HCT116 (cell line): ENCODE data around the gene SPATA3. TPM values are rescaled to one million over a fixed set of nuclear protein-coding genes. Genes with fewer than 3 reads are reported as not detected.

ENCODE experiments used
- ATAC-seq: fragments of 200-7000 bp; cut with Tn5 transposase; 2 replicates; pipeline ENCODE4 v1.9.1; 2020; ENCODE audit warnings: mild to moderate bottlenecking, moderate library complexity
- BruUV-seq: library from RNA; stranded (reverse); fragments of 400-500 nt; replicated peaks from 2 replicates; lab custom pipeline; 2021; lab: Mats Ljungman, UMichigan
- CTCF ChIA-PET: fragments of 300-600 bp; sonication (Branson Sonifier 250); formaldehyde crosslinking; loops from one replicate; lab custom pipeline; 2021; ENCODE audit warnings: antibody characterized with exemption; lab: Charles Lee
- POLR2A ChIA-PET: fragments of 300-600, 350-600 bp; sonication (Branson Sonifier 250); formaldehyde crosslinking; loops from one replicate; lab custom pipeline; 2021; ENCODE audit warnings: antibody characterized with exemption; lab: Charles Lee
- RAD21 ChIA-PET, 2 experiments: fragments of 300-600 bp; sonication (Branson Sonifier 250); formaldehyde crosslinking; loops; one replicate each; lab custom pipeline; 2023; ENCODE audit warnings: low total read pairs in 2 of 2; ENCODE audit not compliant: uncharacterized antibody in 2 of 2, unreplicated experiment in 2 of 2, low non-redundant PET in 1 of 2; lab: Charles Lee
- DNase-seq: peaks from one replicate; pipeline ENCODE4 v3.0.0-alpha.2; 2010; ENCODE audit warnings: low read depth, low spot score
- H2AFZ ChIP-seq: fragments of 200-600 bp; shearing (Covaris generic), sonication (generic); 2 replicates; pipeline ENCODE4 v1.6.1; 2017; ENCODE audit warnings: low read depth, mixed run types, mixed read lengths, antibody characterized with exemption, low read length; ENCODE audit not compliant: poor library complexity, severe bottlenecking
- H3K27ac ChIP-seq: 2 replicates; pipeline ENCODE4 v1.5.1; 2012; ENCODE audit warnings: low read depth, low read length
- H3K27me3 ChIP-seq: fragments of 200-600 bp; sonication (generic); 2 replicates; pipeline ENCODE4 v1.6.1; 2016; ENCODE audit warnings: mixed run types, low read length, mixed read lengths; ENCODE audit not compliant: insufficient read depth
- H3K36me3 ChIP-seq, 2 experiments: fragments of 200-500 bp in 1 of 2; fragments of 200-600 bp in 1 of 2; sonication (Bioruptor generic) in 1 of 2; sonication (generic) in 1 of 2; 2 replicates each; pipeline versions ENCODE4 v1.5.1 to v1.6.1; 2014 to 2016; ENCODE audit warnings: low read length in 2 of 2, inconsistent platforms in 1 of 2, mixed read lengths in 1 of 2, mixed run types in 1 of 2; ENCODE audit not compliant: insufficient read depth in 2 of 2, control insufficient read depth in 1 of 2
- H3K4me1 ChIP-seq, 2 experiments: fragments of 200-600 bp in 1 of 2; sonication (generic) in 1 of 2; 2 replicates each; pipeline versions ENCODE4 v1.5.1 to v1.6.1; 2012 to 2017; ENCODE audit warnings: low read length in 2 of 2, inconsistent platforms in 1 of 2, mild to moderate bottlenecking in 1 of 2, mixed read lengths in 1 of 2, mixed run types in 1 of 2, moderate library complexity in 1 of 2; ENCODE audit not compliant: insufficient read depth in 2 of 2, control insufficient read depth in 1 of 2
- H3K4me2 ChIP-seq: fragments of 200-600 bp; sonication (generic); 2 replicates; pipeline ENCODE4 v1.6.1; 2017; ENCODE audit warnings: mixed run types, low read length, mixed read lengths
- H3K4me3 ChIP-seq, 2 experiments: fragments of 200-600 bp in 1 of 2; sonication (generic) in 1 of 2; replicated peaks in 1 of 2; 2 replicates each; pipeline ENCODE4 v1.5.1; 2011 to 2016; ENCODE audit warnings: low read length in 2 of 2, control low read depth in 1 of 2, low read depth in 1 of 2, mild to moderate bottlenecking in 1 of 2, mixed read lengths in 1 of 2, mixed run types in 1 of 2
- H3K79me2 ChIP-seq: fragments of 200-600 bp; sonication (generic); 2 replicates; pipeline ENCODE4 v1.6.1; 2017; ENCODE audit warnings: mild to moderate bottlenecking, mixed run types, low read length, moderate library complexity, mixed read lengths; ENCODE audit not compliant: insufficient read depth
- H3K9ac ChIP-seq: fragments of 200-600 bp; sonication (generic); 2 replicates; pipeline ENCODE4 v1.6.1; 2016; ENCODE audit warnings: low read length, mixed read lengths
- H3K9me2 ChIP-seq: fragments of 200-600 bp; sonication (generic), shearing (Covaris generic); 2 replicates; pipeline ENCODE4 v1.6.1; 2017; ENCODE audit warnings: mixed run types, mild to moderate bottlenecking, moderate library complexity; ENCODE audit not compliant: insufficient read depth
- H3K9me3 ChIP-seq, 2 experiments: fragments of 200-500 bp in 1 of 2; fragments of 200-600 bp in 1 of 2; sonication (Bioruptor generic) in 1 of 2; sonication (generic) in 1 of 2; 2 replicates each; pipeline ENCODE4 v1.6.1; 2014 to 2017; ENCODE audit warnings: low read length in 2 of 2, mixed read lengths in 2 of 2, inconsistent platforms in 1 of 2, low read depth in 1 of 2, mild to moderate bottlenecking in 1 of 2, mixed run types in 1 of 2, moderate library complexity in 1 of 2; ENCODE audit not compliant: control insufficient read depth in 1 of 2, insufficient read depth in 1 of 2
- H4K20me1 ChIP-seq: fragments of 200-600 bp; sonication (generic), shearing (Covaris generic); 2 replicates; pipeline ENCODE4 v1.6.1; 2017; ENCODE audit warnings: mixed run types, mild to moderate bottlenecking, moderate library complexity; ENCODE audit not compliant: insufficient read depth
- CBX3 ChIP-seq: IDR thresholded peaks from 2 replicates; pipeline ENCODE4 v1.6.1; 2012; ENCODE audit warnings: low read depth
- CEBPB ChIP-seq: IDR thresholded peaks from 2 replicates; pipeline ENCODE4 v1.6.1; 2012; ENCODE audit warnings: low read depth
- CTCF ChIP-seq, 3 experiments: fragments of 200-600 bp in 1 of 3; sonication (generic) in 1 of 3; IDR thresholded peaks in 2 of 3; conservative IDR thresholded peaks in 1 of 3; 2 replicates each; pipeline ENCODE4 v1.5.1; 2012 to 2017; ENCODE audit warnings: low read depth in 2 of 3, low read length in 2 of 3, antibody characterized with exemption in 1 of 3, borderline replicate concordance in 1 of 3, control low read depth in 1 of 3, mild to moderate bottlenecking in 1 of 3, mixed read lengths in 1 of 3, mixed run types in 1 of 3, moderate library complexity in 1 of 3; ENCODE audit not compliant: insufficient read depth in 1 of 3
- EGR1 ChIP-seq: IDR thresholded peaks from 2 replicates; pipeline ENCODE4 v1.6.1; 2012; ENCODE audit warnings: low read depth
- EZH2 ChIP-seq: fragments of 200-600 bp; sonication (generic); IDR thresholded peaks from 2 replicates; pipeline ENCODE4 v1.6.1; 2017; ENCODE audit warnings: antibody characterized with exemption, mixed run types
- EZH2phosphoT487 ChIP-seq: fragments of 200-600 bp; IDR thresholded peaks from 2 replicates; pipeline ENCODE4 v1.6.1; 2018; ENCODE audit warnings: antibody characterized with exemption, borderline replicate concordance
- FOSL1 ChIP-seq: IDR thresholded peaks from 2 replicates; pipeline ENCODE4 v1.6.1; 2012; ENCODE audit warnings: low read depth
- POLR2AphosphoS5 ChIP-seq: IDR thresholded peaks from 2 replicates; pipeline ENCODE4 v1.6.1; 2011; ENCODE audit warnings: mild to moderate bottlenecking, low read depth, low read length, moderate library complexity
- RAD21 ChIP-seq: IDR thresholded peaks from 2 replicates; pipeline ENCODE4 v1.6.1; 2012; ENCODE audit warnings: low read depth, mild to moderate bottlenecking
- REST ChIP-seq: IDR thresholded peaks from 2 replicates; pipeline ENCODE4 v1.6.1; 2012; ENCODE audit warnings: low read depth
- SIN3A ChIP-seq: IDR thresholded peaks from 2 replicates; pipeline ENCODE4 v1.6.1; 2012; ENCODE audit warnings: low read depth
- SRF ChIP-seq: IDR thresholded peaks from 2 replicates; pipeline ENCODE4 v1.6.1; 2012; ENCODE audit warnings: low read depth
- YY1 ChIP-seq: IDR thresholded peaks from 2 replicates; pipeline ENCODE4 v1.6.1; 2011; ENCODE audit warnings: low read length, low read depth, moderate library complexity, mild to moderate bottlenecking; ENCODE audit not compliant: insufficient replicate concordance; ENCODE audit errors: extremely low read depth
- intact Hi-C: fragments of 100-400 bp; cut with micrococcal nuclease; formaldehyde crosslinking; loops from 2 replicates; pipeline ENCODE4 v1.10.0; 2022
- total RNA-seq: library from RNA; stranded (reverse); gene quantifications from one replicate; pipeline ENCODE4 v1.2.1, GENCODE V29; 2021; ENCODE audit not compliant: unreplicated experiment

The SPATA3 gene
- total RNA-seq, 1 experiment from 2014 or later, result not detected

DNA sequence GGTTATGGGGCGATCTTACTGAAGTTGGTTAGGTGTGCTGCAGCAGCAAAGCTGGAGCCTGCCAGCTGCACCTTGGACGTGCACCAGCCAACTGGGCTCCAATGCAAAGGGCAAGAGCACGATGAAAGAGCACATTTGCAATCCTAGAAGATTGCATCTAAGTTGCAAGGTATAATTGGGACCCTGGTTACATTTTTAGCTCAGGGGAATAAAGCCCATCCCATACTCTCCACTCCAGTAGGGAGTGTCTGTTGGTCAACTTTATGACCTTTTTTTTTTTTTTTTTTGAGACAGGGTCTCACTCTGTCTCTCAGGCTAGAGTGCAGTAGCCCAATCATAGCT, 48.7 kb upstream of the SPATA3 start (continued):
- TF ChIP-seq REST, result no peak

DNA sequence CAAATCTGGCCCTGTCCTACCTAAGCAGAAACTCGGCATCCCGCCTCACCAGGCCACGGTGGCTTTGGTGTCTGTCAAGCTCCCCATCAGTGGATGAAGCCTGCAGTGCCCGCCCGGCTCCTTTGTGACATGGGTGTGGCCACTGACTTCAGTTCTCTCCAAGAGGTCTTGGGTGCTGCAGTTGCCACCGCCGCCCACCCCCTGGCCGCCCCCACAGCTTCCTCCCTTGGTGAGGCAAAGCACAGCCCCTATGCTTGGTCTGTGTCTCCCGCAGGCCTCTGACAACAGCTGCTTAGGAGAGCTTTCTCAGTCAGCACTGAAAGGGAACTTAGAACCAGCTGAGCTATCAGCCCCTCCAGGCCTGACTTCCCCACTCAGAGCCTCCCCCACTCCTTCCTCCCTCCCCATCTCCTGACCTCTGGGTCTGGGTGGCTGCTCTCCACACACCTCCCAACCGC, 48.0 kb upstream of the SPATA3 start:
- Histone ChIP-seq H3K9me2 (no peaks in the 10 kb centered on the region), H3K4me2 (no peak overlapping the region), H3K36me3 (no peaks in the 10 kb centered on the region), H3K4me1 (no peaks in the 10 kb centered on the region), H3K79me2 (no peaks in the 10 kb centered on the region), H3K9me3 (no peaks in the 10 kb centered on the region), H4K20me1 (no peaks in the 10 kb centered on the region), H3K4me3 (no peak overlapping the region), H2AFZ (no peak overlapping the region), H3K27ac (no peak overlapping the region), H3K27me3 (no peaks in the 10 kb centered on the region), H3K9ac (no peak overlapping the region)
- ChIA-PET CTCF (no interaction called here), POLR2A (no interaction called here), RAD21 (interaction anchor here in 1 of 2 experiments (0.7 kb wide), 1 partner anchor 20 kb away, joined by 4 read pairs; no protein-coding TSS in a partner anchor)
- DNase-seq, result no peak
- BruUV-seq, result no TSS peak
- TF ChIP-seq FOSL1 (no peak), EZH2 (no peak), SRF (no peak), CBX3 (no peak), CEBPB (no peak), EGR1 (no peak), SIN3A (no peak), POLR2AphosphoS5 (no peak), RAD21 (no peak), CTCF (IDR thresholded peaks at IDR 0.05 in 2 of 3, conservative IDR thresholded peaks at IDR 0.05 in 1 of 3; ENCODE audit: borderline replicate concordance in 1 of 3, insufficient read depth in 1 of 3, low read depth in 2 of 3, low read length in 2 of 3) (no peak), YY1 (no peak), EZH2phosphoT487 (no peak)
- ATAC-seq, result no peak
- intact Hi-C loops, result no loop called here
